AG04449 (cell line): ENCODE data around the gene JAKMIP1.
A peak's percentile ranks its signal among the peaks of the same experiment; 100 is the strongest.

Experiments
- CTCF ChIA-PET: fragments of 350-600 bp; formaldehyde crosslinking; extraction: SDS; loops from one replicate; lab custom pipeline; 2021; ENCODE audit warnings: antibody characterized with exemption; lab: Yijun Ruan, JAX
- POLR2A ChIA-PET: fragments of 400-600, 350-600 bp; formaldehyde crosslinking; extraction: SDS; loops from one replicate; lab custom pipeline; 2020; ENCODE audit warnings: antibody characterized with exemption, inconsistent platforms; lab: Yijun Ruan, JAX
- DNase-seq: peaks from one replicate; pipeline ENCODE4 v3.0.0-alpha.2; 2010; ENCODE audit warnings: low read depth, low spot score
- H3K4me3 ChIP-seq: 2 replicates; pipeline ENCODE4 v1.5.1; 2011; ENCODE audit warnings: low read depth, mild to moderate bottlenecking, control low read depth, low read length
- CTCF ChIP-seq: IDR thresholded peaks from one replicate; pipeline ENCODE4 v1.5.1; 2011; ENCODE audit warnings: mild to moderate bottlenecking, moderate library complexity, low read length, control low read depth, inconsistent platforms; ENCODE audit not compliant: insufficient read depth; ENCODE audit errors: missing control alignments

The JAKMIP1 gene

GRCh38 chr4:6200011-6200921 is at the start of gene JAKMIP1:
Gene JAKMIP1, minus strand, starts transcription at chr4:6200549. Its CDS starts 87,699 bp downstream, at chr4:6112850.
- POLR2A ChIA-PET, result no interaction called here

GRCh38 chr4:6248394-6248793 is 48.0 kb upstream of the JAKMIP1 start:
- TF ChIP-seq CTCF, result no peak
- H3K4me3 ChIP-seq, result no peak overlapping the region
- ChIA-PET POLR2A (no interaction called here), CTCF (interaction anchor here (1.9 to 35.9 kb wide), 5 partner anchors 9 to 298 kb away, joined by 6 to 1359 read pairs (median 46); partner anchors contain the start of gene WFS1)
- no peak for DNase-seq

More at GRCh38 chr4:6200011-6200921, at the start of gene JAKMIP1:
- no peak for TF ChIP-seq CTCF
- CTCF ChIA-PET, result no interaction called here
- peak within 1 kb of the TSS; percentile 39 for H3K4me3 ChIP-seq
- no peak for DNase-seq

GRCh38 chr4:6246170-6246634 is 45.9 kb upstream of the JAKMIP1 start:
- ChIA-PET POLR2A (no interaction called here), CTCF (interaction anchor here (1.3 to 35.9 kb wide), 2 partner anchors 14 to 79 kb away, joined by 5 to 1359 read pairs; no protein-coding TSS in a partner anchor)
- DNase-seq, result no peak
- TF ChIP-seq CTCF, result no peak
- no peak overlapping the region for H3K4me3 ChIP-seq

- no peak for TF ChIP-seq CTCF
- POLR2A ChIA-PET, result no interaction called here
- CTCF ChIA-PET, result interaction anchor here (1.3 to 35.9 kb wide), 3 partner anchors 15 to 80 kb away, joined by 3 to 1359 read pairs (median 5); no protein-coding TSS in a partner anchor
- peak overlapping the region; percentile 36 for H3K4me3 ChIP-seq
- no peak for DNase-seq
These were observed 45.2 kb upstream of the JAKMIP1 start for GRCh38 chr4:6245246-6246169.

- ChIA-PET POLR2A (no interaction called here), CTCF (interaction anchor here (35.9 kb wide), 1 partner anchor 83 kb away, joined by 1359 read pairs; no protein-coding TSS in a partner anchor)
- H3K4me3 ChIP-seq, result no peak overlapping the region
- no peak for TF ChIP-seq CTCF
- no peak for DNase-seq
These were observed 42.1 kb upstream of the JAKMIP1 start for GRCh38 chr4:6242271-6243029.
